Activated CD4-positive, alpha-beta T cell treated with anti-CD3 and anti-CD28 coated beads, Interleukin-2, Interleukin-4, amounts not matched to agents 100 ng/mL and 50 ng/mL, durations not matched to agents 16 hours and 8 hours (primary cell): ENCODE results near the gene GAB2.
A peak's percentile ranks its signal among the peaks of the same experiment; 100 is the strongest.
"Not testable (repeated sequence)": the region's sequence is repeated elsewhere in the genome, so short reads cannot be mapped to it uniquely, and the experiment has no call there.

Experiments used
- DNase-seq: peaks from one replicate; pipeline ENCODE4 v3.0.0-alpha.2; 2020; ENCODE audit warnings: low spot score

Gene GAB2

DNA sequence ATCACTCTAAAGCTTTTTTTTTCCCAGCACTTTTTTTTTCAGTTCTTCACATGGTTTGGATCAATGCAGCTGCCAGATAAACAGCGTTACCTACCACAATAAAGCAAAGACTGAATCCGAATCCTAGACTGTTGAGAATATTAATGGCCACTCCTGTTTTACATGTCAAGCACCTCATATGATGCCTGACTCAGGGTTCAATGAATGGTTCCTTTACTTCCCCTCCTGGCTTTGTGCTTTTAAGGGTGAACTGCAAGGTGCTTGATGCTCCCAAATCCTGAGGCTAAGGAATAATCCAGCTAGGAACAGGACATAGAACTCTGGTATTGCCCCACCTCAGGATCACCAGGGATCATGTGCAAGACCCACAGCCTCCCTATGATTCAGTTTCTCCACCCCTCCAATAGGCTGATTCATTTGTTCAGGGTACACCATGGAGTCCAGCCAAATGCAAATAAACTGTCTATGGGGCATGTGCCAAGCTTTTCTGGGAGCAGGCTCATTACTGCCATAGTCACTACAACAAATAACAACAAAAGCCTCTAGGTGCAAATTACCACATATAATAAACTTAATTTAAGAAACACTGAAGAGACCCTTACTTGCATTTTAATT is 104.3 kb downstream of the GAB2 start:
- no peak for DNase-seq

DNA sequence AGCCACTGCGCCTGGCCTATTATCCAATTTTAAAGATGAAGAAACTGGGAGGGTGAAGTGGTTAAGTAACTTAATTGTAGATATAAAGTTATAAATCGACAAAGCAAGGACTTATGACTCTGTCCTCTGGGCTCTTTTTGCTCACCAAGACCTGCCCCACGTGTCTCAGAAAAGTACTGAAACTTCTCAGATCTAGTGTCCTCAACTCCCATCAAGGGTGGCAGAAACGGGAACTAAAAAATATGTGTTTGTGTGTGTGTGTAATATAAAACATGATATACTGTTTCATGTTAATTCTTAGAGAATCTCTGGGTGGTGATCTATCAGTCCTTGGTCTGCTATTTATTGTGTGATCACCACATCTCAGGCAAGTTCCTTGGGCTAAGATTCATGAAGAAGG is 104.9 kb downstream of the GAB2 start:
- no peak for DNase-seq

DNA sequence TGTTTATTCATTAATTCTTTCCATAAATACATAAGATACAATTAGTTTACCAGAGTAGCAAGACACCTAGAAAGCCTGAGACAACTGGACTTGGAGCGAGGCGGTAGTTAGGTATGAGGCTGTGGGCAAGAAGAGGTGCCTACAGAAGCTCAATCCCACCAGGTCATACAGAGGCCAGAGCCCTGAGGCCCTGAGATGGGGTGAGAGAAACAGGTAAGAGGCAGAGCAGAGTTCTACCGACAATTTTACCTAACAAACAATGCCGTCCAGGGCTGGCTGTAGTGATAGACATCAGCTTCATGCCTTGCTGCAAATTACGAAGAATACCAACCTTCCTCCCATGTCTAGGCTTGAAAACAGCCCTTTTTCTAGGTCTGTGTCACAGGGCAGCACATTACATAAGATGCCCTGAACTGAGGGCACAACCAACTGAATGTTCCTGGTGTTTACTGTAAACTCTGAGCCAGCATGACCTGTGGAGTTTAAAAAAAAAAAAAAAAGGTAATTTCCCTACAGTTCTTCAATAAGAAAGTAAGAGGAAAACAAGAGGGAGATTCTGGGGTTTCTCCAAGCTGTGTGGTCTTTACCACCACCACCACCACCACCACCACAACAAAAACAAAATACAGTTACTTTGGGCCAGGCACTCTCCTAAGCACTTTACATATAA is 105.8 kb downstream of the GAB2 start:
- DNase-seq: no peak

DNA sequence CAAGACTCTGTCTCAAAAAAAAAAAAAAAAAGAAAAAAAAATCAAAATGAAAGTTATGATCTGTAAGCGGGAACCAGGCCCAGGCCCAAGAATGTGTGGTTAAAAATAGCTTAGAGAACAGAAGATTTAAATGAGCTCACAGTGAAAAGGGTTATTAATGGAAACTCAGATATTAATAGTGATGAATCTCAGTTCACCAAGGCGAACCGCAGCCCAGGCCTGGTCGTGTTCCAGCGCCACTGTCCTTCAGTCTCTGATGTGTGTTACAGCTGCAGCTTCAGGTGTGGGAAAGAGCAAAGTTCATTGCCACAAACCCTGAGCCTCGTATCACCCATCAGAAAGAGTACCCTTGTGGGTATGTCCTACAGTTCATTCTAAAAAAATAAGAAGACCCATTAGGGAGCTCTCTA is 107.1 kb downstream of the GAB2 start:
- no peak for DNase-seq

DNA sequence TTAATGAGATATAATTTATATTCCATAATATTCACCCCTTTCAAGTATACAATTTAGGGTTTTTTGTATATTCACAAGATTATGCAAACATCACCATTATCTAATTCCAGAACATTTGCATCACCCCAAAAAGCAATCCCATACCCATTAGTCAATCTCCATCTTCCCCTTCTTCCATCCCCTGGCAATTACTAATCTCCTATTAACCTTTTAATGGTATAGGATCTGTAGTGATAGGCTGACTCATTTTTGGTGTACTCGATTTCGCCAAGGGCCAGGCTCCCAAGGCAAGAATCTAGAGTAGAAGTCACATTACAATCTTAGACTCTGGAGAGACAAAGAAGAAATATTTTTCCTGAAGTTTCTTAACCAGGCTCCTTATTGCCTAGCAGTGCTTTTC is 113.4 kb downstream of the GAB2 start:
- no peak for DNase-seq

DNA sequence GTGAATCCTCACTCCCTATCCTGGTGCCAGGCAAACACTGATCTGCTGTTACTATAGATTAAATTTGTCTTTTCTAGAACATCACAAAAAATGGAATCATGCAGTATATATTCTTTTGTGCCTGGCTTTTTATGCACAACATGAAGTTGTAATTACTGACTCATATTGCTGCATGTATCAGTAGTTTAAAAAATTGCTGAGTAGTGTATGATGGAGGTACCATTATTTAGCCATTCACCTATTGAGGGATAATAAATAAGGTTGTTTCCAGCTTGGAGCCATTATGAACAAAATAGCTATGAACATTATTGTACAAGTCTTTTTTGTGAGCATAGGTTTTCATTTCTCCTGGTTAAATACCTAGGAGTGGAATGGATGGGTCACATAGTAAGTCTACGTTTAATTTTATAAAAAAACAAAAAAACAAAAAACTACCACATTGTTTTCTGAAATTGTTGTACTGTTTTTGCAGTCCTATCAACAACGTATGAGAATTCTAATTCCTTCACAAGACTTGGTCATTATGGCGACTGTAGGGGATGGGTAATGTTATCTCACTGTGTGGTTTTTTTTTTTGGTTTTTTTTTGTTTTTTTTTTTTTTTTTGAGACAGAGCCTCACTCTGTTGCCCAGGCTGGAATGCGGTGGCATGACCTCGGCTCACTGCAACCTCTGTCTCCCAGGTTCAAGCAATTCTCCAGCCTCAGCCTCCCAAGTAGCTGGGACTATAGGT is 117.3 kb downstream of the GAB2 start:
- DNase-seq: no peak

DNA sequence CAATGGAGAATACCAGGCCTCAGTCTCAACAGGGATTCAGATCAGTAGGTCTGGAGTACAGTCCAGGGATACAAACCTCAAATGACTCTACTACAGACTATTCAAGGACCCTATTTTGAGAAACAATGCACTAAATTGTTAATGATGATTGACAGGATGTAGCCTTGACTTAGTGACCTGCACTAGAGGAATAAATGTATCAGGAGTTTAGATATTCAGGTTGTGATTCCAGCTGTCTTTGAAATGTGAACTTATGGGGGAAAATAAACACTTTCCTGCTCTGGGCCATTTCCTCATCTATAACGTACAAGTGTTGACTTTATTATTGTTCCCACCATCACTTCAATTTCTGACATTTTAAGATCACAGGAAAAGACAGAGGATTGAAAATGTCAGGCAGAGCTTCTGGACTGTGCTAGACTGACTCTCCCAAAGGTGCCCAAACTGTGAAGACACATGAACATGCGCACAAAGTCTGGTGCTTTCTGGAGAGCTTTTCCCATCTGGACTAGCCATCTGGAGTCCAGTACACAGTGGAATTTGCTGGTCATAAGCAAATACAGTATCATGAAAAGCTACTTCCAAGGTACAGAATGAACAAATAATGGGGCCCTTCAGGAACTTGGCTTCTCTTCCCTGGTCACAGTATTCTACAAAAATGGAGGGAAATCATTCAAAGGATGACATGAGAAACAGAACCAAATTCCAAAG is 118.5 kb downstream of the GAB2 start:
- no peak for DNase-seq

DNA sequence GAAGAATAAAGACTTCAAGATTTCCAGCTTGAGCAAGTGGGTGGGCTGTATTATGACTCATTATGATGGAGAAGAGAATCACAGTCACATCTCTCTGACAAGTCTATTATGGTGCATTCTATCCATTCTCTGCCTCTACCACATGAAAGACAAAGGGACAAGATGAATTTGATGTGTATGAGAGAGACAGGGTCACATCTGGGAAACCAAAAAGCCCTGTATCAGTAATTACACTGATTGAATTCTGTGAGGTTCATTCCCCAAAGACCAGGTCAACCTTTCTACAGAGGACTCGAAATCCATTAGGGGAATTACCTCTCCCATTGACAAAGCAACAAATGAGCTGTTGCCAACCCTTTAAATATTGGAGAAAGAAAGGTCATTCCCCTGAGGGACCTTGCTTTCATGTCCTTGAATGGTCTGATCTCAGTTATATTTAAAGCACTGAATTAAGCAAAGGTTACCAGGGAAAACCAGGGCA is 119.3 kb downstream of the GAB2 start:
- no peak for DNase-seq

DNA sequence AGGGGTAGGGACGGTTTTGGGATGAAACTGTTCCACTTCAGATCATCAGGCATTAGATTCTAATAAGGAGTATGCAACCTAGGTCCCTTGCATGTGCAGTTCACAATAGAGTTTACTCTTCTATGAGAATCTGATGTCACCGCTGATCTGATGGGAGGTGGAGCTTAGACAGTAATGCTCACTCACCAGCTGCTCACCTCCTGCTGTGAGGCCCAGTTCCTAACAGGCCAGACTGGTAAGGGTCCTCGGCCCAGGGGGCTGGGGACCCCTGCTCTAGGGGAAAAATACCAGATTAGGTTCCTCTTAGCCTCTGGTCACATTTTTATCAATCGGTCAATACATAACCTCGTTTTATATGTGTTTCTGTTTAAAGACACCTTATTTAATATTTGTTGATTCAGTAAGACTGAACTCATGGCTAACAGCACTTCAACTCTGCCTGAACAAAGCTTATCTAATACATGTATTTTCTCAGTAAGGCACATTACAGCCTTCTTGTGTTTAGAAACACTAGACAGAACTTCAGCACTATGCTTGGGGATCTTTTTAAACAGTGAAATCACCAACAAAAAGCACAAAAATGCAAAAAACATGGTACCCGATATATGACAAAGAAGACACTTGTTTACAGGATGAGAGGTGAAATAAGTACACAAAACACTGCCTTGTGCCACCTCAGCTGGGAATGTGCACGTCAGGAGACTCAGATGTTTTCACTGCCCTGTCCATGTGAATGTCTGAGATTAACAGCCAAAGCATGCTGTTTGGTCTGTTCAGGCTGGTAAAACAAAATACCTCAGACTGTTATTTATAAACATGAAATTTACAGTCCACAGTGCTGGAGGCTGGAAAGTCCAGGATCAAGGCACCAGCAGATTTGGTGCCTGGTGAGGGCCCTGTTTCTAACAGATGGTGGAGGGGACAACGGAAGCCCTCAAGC is 121.4 kb downstream of the GAB2 start:
- DNase-seq: no peak

DNA sequence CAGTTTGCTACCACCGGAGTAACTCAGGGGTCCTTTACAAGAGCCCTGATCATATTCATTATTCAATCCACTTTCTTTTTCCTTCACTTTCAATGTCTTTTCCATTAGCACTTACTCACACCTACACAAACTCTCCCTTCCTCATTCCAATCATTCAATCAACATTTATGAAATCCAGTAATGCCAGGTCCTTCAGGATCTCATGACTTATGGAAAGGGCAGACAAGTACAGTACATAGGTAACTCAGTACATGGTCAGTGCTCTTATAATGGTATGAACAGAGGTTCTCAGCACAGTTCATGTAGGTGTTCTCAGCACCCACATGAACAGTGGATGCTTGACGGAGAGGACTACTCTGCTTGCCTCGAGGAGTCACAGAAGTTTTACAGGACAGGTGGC is 122.3 kb downstream of the GAB2 start:
- DNase-seq: no peak

DNA sequence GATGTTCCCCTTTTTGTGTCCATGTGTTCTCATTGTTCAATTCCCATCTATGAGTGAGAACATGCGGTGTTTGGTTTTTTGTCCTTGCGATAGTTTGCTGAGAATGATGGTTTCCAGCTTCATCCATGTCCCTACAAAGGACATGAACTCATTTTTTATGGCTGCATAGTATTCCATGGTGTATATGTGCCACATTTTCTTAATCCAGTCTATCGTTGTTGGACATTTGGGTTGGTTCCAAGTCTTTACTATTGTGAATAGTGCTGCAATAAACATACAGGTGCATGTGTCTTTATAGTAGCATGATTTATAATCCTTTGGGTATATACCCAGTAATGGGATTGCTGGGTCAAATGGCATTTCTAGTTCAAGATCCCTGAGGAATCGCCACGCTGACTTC is 123.5 kb downstream of the GAB2 start:
- not testable (repeated sequence) for DNase-seq

DNA sequence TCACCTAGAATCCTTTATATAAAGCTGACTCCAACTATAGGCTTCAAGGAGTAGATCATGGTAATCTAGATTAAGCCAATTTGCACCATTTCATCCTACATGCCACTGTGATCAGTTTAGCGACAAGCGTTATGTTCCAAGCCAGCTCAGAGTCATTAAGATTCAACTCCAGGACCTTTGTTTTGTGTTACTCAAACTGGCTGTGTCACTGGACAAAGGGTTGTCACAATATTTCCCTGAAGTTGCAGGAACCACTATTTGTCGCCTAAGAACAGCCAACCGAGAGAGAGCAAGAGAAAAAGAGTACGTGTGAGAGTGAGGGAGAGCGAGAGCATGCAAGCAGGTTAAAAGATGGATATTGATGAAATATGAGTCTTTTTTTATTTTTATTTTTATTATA is 124.1 kb downstream of the GAB2 start:
- no peak for DNase-seq

DNA sequence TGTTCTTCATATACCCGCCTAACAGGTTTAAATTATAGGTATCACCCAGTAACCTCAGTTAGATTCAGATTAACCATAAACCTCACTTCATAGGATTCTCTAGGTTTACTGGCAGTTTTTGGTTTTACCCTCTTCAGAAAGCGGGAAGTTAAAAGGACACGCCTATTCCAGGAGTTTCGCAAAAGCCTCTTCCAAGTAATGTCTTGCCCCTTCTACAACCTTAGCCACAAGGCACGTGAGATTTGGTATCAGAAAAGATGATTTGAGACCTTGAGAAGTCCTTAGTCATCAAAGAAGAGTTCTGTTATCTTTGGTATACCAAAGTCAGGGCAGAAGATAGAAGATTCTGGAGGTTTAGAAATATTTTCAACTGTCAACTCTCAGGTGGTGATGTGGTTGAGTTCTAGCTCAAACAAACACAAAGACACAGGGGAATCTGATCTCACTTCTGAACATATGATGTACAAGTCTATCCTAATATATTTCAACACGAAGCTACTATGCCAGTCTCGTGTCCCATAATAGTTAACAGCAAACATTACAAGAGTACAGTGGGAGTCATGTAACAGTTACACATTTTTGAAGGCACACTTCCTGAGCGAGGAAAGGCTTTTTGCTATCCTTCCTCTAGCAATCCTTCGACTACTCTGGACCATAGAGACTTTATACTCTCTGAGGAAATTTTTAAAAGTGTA is 125.4 kb downstream of the GAB2 start:
- peak; percentile 83 for DNase-seq

DNA sequence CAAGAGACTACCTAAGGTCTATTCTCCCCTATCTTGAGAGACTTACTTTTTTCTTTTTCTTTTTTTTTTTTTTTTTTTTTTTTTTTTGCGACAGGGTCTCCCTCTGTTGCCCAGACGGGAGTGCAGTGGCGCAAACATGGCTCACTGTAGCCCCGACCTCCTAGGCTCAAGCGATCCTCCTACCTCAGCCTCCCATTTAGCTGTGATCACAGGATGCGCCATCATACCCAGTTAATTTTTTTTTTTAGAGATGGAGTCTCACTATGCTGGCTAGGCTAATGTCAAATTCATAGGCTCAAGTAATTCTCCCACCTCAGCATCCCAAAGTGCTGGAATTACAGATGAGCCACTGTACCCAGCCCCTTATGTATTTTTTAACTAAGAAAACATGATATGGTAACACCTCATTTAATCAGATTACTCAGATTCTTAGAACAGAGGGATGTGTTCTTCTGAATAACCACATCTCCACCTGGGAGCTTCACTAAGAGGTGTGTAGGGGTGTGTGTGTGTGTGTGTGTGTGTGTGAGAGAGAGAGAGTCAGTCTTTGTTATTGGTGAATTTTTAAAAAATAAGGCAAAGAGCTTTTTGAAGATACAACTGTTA is 126.0 kb downstream of the GAB2 start:
- DNase-seq: peak; percentile 47

DNA sequence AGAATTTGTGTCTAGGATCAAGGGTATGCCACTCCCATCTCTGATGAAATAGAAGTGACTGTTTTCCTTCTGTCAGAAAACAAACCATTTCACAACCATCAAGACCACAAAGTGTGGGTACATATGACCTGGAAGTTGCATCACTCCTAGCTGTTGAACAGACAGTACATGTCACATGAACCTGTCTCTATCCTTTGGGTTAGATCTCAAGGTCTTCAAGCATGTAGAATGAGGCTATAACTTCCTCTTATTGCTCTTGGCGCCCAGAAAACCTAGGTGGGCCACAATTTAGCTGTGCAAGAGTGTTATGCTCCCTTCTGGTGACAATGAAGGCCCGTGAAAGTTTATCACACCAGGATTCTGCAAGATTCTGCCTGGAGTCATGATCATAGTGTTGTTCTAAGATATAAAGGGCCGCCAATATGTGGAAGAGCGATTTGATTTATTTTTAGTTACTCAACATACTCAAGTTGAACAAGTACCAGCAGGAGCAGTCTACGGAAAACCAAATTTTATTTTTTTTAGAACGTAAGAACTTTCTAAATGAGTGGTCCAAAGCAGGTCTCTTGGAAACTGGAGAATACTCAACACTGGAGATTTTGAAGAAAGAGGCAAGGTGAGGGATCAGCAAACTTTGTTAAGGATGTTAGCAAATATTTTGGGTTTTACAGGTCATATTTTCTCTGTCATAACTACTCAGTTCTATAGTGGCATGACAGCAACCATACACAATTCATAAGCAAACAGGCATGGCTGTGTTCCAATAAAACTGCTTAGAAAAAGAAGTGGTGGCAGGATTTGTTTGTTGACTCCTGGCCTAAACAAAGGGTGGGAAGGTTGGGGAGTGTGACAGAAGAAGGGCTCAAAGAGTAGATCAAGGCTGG is 127.1 kb downstream of the GAB2 start:
- peak; percentile 84 for DNase-seq

DNA sequence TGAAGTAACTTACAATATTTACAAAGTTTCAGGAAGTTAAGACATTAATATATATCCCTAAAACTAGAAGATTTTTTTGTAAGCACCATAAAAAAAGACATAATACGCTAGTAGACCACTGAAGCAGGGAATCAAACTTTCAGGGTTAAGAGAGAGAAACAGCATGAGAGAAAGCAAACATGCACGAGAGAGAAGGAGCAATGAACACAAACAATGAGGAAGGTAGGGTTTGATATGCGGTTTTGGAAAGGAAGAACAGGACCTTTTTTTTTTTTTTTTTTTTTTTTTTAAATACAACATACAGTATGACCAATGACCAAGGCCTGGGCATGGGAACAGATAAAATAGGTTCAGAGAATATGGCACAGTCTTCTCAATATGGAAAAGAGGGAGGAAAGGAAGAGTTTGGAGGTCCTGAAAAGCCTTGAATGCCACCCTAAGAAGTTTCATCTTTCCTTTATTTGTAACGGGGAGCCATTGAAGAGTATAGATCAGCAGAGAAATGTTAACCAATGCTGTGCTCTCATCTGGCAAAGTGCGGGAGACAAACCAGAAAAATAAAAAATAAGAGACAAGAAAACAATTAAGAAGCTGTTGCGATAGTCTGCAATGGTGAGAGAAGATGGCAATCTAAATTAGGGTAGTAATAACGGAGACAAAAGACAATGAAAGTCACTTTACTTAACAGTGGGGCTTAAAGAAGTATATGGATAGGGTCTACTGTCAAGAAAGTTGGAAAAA is 127.9 kb downstream of the GAB2 start:
- DNase-seq: no peak

DNA sequence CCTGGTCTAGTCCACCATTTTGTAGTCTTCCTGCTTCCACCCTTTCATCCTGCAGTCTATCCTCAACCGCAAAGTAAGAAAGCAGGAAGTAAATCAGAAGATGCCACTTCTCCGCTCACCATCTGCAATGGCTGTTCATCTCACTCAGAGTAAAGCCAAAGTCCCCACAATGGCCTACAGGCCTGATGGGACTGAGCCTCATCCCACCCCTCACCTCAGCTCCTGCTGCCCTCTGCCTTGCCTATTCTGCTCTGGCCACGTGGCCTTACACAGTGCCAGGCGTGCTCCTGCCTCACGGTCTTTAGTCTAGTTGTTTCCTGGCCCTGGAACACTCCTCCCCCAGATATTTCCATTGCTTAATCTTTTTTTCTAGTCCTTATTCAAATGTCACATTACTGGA is 133.4 kb downstream of the GAB2 start:
- DNase-seq: no peak

DNA sequence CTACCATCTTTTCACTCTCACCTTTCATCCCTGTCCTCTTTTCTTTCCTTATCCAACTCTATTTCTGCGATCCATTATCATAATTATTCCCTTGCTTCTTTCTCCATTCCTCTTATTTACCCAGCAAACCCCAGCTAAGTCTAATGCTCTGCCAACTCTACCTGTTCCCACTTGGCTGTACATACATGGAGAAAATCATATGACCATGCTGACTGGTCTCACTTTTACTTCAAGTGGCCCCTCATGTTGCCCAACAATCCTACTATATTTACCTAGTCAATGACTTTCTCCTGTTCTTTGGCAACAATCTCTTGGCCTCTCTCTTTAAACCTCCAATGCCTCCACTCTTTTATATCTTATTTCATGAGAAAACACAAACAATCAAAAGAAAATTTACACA is 134.8 kb downstream of the GAB2 start:
- no peak for DNase-seq

DNA sequence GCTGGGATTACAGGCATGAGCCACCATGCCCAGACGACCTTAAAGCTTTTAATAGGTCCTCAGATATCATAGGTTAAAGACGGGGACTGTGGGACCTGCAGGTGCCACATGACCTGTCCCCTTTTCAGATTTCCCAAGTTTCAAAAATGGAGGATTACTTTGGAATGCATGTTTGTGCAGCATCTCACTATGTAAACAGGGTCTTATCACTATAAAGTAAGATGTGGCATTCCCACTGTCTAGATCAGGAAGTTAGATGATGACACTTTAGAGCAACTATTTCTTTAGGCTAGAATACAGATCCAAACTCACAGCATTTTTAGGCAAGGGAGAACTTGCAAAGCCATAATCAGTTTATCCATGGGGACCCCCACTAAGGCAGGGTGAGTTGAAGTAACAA is 136.1 kb downstream of the GAB2 start:
- no peak for DNase-seq
